ENCODE data around the gene SEZ6L.
A peak's percentile ranks its signal among the peaks of the same experiment; 100 is the strongest.

The SEZ6L gene

GRCh38 chr22:26239581-26239980 lies 70.3 kb downstream of the SEZ6L start:
- TF ChIP-seq SUZ12 (IDR thresholded peaks at IDR 0.05; ENCODE audit: extremely low read depth, insufficient read depth, insufficient read length): no peak
- no peak overlapping the region for H3K4me3 ChIP-seq (ENCODE audit: insufficient read length, low read depth)
- H3K4me1 ChIP-seq (ENCODE audit: insufficient read depth, insufficient read length): no peaks in the 10 kb centered on the region
- H3K36me3 ChIP-seq (ENCODE audit: insufficient read depth, insufficient read length, low read length): no peaks in the 10 kb centered on the region
- no peak for DNase-seq (ENCODE audit: low read depth, low spot score)
- no peaks in the 10 kb centered on the region for H3K9me3 ChIP-seq (ENCODE audit: insufficient read depth, low read length)
- H3K27me3 ChIP-seq (ENCODE audit: insufficient read depth, insufficient read length): no peaks in the 10 kb centered on the region
- no peak overlapping the region for H3K9ac ChIP-seq (ENCODE audit: insufficient read length, low read depth)

GRCh38 chr22:26241361-26241760 lies 72.1 kb downstream of the SEZ6L start:
- Histone ChIP-seq H3K9me3 (ENCODE audit: insufficient read depth, low read length) (no peaks in the 10 kb centered on the region), H3K9ac (ENCODE audit: insufficient read length, low read depth) (no peak overlapping the region), H3K36me3 (ENCODE audit: insufficient read depth, insufficient read length, low read length) (no peaks in the 10 kb centered on the region), H3K4me1 (ENCODE audit: insufficient read depth, insufficient read length) (no peaks in the 10 kb centered on the region), H3K27me3 (ENCODE audit: insufficient read depth, insufficient read length) (no peaks in the 10 kb centered on the region), H3K4me3 (ENCODE audit: insufficient read length, low read depth) (no peak overlapping the region)
- TF ChIP-seq YY1 (IDR thresholded peaks at IDR 0.05; ENCODE audit: insufficient read depth, insufficient read length) (no peak), ZNF274 (IDR thresholded peaks at IDR 0.05; ENCODE audit: low read depth, low read length) (no peak), SUZ12 (IDR thresholded peaks at IDR 0.05; ENCODE audit: extremely low read depth, insufficient read depth, insufficient read length) (no peak)
- DNase-seq (ENCODE audit: low read depth, low spot score): no peak

GRCh38 chr22:26245001-26245400 lies 75.7 kb downstream of the SEZ6L start:
- TF ChIP-seq ZNF274 (IDR thresholded peaks at IDR 0.05; ENCODE audit: low read depth, low read length): no peak
- no peak for TF ChIP-seq YY1 (IDR thresholded peaks at IDR 0.05; ENCODE audit: insufficient read depth, insufficient read length)
- TF ChIP-seq SUZ12 (IDR thresholded peaks at IDR 0.05; ENCODE audit: extremely low read depth, insufficient read depth, insufficient read length): no peak
- Histone ChIP-seq H3K4me3 (ENCODE audit: insufficient read length, low read depth) (no peak overlapping the region), H3K9me3 (ENCODE audit: insufficient read depth, low read length) (no peaks in the 10 kb centered on the region), H3K4me1 (ENCODE audit: insufficient read depth, insufficient read length) (no peaks in the 10 kb centered on the region), H3K36me3 (ENCODE audit: insufficient read depth, insufficient read length, low read length) (no peaks in the 10 kb centered on the region), H3K27me3 (ENCODE audit: insufficient read depth, insufficient read length) (no peaks in the 10 kb centered on the region), H3K9ac (ENCODE audit: insufficient read length, low read depth) (no peak overlapping the region)
- no peak for DNase-seq (ENCODE audit: low read depth, low spot score)

DNA sequence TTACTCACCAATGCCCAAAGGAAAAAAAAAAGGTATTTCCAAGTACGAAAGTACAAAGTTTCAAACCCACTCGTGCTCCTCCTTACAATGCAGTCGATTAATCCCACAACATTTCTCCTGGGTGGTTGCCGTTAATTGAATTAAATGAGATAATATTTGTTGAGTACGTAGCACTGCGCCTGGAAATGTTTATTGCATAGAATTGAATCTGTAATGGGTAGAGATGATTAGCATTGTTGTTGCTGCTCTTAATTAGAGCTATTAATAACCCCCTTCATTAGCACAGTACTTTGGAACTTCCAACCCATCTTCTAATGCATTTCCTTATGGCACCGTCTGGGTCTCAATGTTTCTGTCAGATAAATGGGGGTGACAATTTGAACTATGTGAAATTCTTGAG lies 77.3 kb downstream of the SEZ6L start:
- no peak overlapping the region for H3K9ac ChIP-seq (ENCODE audit: insufficient read length, low read depth)
- no peaks in the 10 kb centered on the region for H3K27me3 ChIP-seq (ENCODE audit: insufficient read depth, insufficient read length)
- no peak overlapping the region for H3K4me3 ChIP-seq (ENCODE audit: insufficient read length, low read depth)
- no peaks in the 10 kb centered on the region for H3K9me3 ChIP-seq (ENCODE audit: insufficient read depth, low read length)
- TF ChIP-seq SUZ12 (IDR thresholded peaks at IDR 0.05; ENCODE audit: extremely low read depth, insufficient read depth, insufficient read length) (no peak), ZNF274 (IDR thresholded peaks at IDR 0.05; ENCODE audit: low read depth, low read length) (no peak), YY1 (IDR thresholded peaks at IDR 0.05; ENCODE audit: insufficient read depth, insufficient read length) (no peak)
- DNase-seq (ENCODE audit: low read depth, low spot score): no peak
- H3K36me3 ChIP-seq (ENCODE audit: insufficient read depth, insufficient read length, low read length): no peaks in the 10 kb centered on the region
- no peaks in the 10 kb centered on the region for H3K4me1 ChIP-seq (ENCODE audit: insufficient read depth, insufficient read length)

- no peaks in the 10 kb centered on the region for H3K4me1 ChIP-seq (ENCODE audit: insufficient read depth, insufficient read length)
- no peak overlapping the region for H3K9ac ChIP-seq (ENCODE audit: insufficient read length, low read depth)
- no peak for TF ChIP-seq ZNF274 (IDR thresholded peaks at IDR 0.05; ENCODE audit: low read depth, low read length)
- TF ChIP-seq YY1 (IDR thresholded peaks at IDR 0.05; ENCODE audit: insufficient read depth, insufficient read length): no peak
- no peak for TF ChIP-seq SUZ12 (IDR thresholded peaks at IDR 0.05; ENCODE audit: extremely low read depth, insufficient read depth, insufficient read length)
- no peak for DNase-seq (ENCODE audit: low read depth, low spot score)
- no peaks in the 10 kb centered on the region for H3K9me3 ChIP-seq (ENCODE audit: insufficient read depth, low read length)
- no peaks in the 10 kb centered on the region for H3K36me3 ChIP-seq (ENCODE audit: insufficient read depth, insufficient read length, low read length)
- H3K27me3 ChIP-seq (ENCODE audit: insufficient read depth, insufficient read length): no peaks in the 10 kb centered on the region
- no peak overlapping the region for H3K4me3 ChIP-seq (ENCODE audit: insufficient read length, low read depth)
These were observed 82.6 kb downstream of the SEZ6L start for GRCh38 chr22:26251869-26252268.

DNA sequence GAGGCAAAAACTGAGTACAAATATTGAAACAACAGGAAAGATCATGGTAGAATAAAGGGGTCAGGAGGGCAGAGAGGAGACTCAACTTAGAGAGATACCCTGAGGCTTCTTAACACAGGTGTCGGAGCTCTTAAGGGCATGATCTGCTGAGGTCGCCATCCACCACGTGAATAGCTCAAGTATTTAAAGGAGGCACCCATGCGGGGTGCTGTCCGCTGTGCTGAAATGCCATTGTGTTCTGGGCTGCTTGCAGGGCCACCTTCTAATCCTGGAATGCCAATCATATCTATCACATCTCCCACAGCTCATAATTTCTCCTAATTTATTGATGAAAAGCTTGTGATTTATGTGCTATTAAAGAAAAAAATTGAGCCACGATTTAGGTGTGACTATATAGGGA lies 90.2 kb downstream of the SEZ6L start:
- TF ChIP-seq ZNF274 (IDR thresholded peaks at IDR 0.05; ENCODE audit: low read depth, low read length) (no peak), YY1 (IDR thresholded peaks at IDR 0.05; ENCODE audit: insufficient read depth, insufficient read length) (no peak), SUZ12 (IDR thresholded peaks at IDR 0.05; ENCODE audit: extremely low read depth, insufficient read depth, insufficient read length) (no peak)
- Histone ChIP-seq H3K27me3 (ENCODE audit: insufficient read depth, insufficient read length) (no peaks in the 10 kb centered on the region), H3K9ac (ENCODE audit: insufficient read length, low read depth) (no peak overlapping the region), H3K4me1 (ENCODE audit: insufficient read depth, insufficient read length) (no peaks in the 10 kb centered on the region), H3K36me3 (ENCODE audit: insufficient read depth, insufficient read length, low read length) (no peaks in the 10 kb centered on the region), H3K4me3 (ENCODE audit: insufficient read length, low read depth) (no peak overlapping the region), H3K9me3 (ENCODE audit: insufficient read depth, low read length) (no peaks in the 10 kb centered on the region)
- peak; percentile 67 for DNase-seq (ENCODE audit: low read depth, low spot score)

- no peaks in the 10 kb centered on the region for H3K36me3 ChIP-seq (ENCODE audit: insufficient read depth, insufficient read length, low read length)
- H3K9me3 ChIP-seq (ENCODE audit: insufficient read depth, low read length): no peaks in the 10 kb centered on the region
- H3K4me3 ChIP-seq (ENCODE audit: insufficient read length, low read depth): no peak overlapping the region
- H3K27me3 ChIP-seq (ENCODE audit: insufficient read depth, insufficient read length): no peaks in the 10 kb centered on the region
- H3K4me1 ChIP-seq (ENCODE audit: insufficient read depth, insufficient read length): no peaks in the 10 kb centered on the region
- TF ChIP-seq SUZ12 (IDR thresholded peaks at IDR 0.05; ENCODE audit: extremely low read depth, insufficient read depth, insufficient read length) (no peak), YY1 (IDR thresholded peaks at IDR 0.05; ENCODE audit: insufficient read depth, insufficient read length) (no peak), ZNF274 (IDR thresholded peaks at IDR 0.05; ENCODE audit: low read depth, low read length) (no peak)
- H3K9ac ChIP-seq (ENCODE audit: insufficient read length, low read depth): no peak overlapping the region
- DNase-seq (ENCODE audit: low read depth, low spot score): no peak
These were observed 94.9 kb downstream of the SEZ6L start for GRCh38 chr22:26264162-26264561.

DNA sequence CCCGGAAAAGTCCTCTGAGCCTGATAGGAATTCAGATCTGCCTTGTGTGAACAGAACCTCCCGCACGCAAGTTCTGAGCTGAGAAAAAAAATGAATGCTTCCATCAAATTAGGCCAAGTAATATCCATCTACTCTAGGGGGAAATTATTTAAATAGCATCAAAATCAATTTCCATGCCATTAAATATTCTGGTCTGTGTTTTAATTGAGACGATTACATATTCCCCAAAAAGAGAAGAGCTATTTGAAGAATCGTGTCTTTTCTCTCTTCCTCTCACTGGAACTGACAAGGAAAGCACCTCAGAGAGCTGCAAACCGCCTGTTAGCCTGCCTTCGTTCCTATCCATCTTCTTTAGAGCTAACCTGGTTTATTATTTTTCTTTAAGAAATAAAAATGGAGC lies 96.0 kb downstream of the SEZ6L start:
- no peak overlapping the region for H3K9ac ChIP-seq (ENCODE audit: insufficient read length, low read depth)
- TF ChIP-seq ZNF274 (IDR thresholded peaks at IDR 0.05; ENCODE audit: low read depth, low read length) (no peak), SUZ12 (IDR thresholded peaks at IDR 0.05; ENCODE audit: extremely low read depth, insufficient read depth, insufficient read length) (no peak), YY1 (IDR thresholded peaks at IDR 0.05; ENCODE audit: insufficient read depth, insufficient read length) (no peak)
- H3K27me3 ChIP-seq (ENCODE audit: insufficient read depth, insufficient read length): no peaks in the 10 kb centered on the region
- no peak overlapping the region for H3K4me3 ChIP-seq (ENCODE audit: insufficient read length, low read depth)
- no peak for DNase-seq (ENCODE audit: low read depth, low spot score)
- no peaks in the 10 kb centered on the region for H3K4me1 ChIP-seq (ENCODE audit: insufficient read depth, insufficient read length)
- H3K36me3 ChIP-seq (ENCODE audit: insufficient read depth, insufficient read length, low read length): no peaks in the 10 kb centered on the region
- H3K9me3 ChIP-seq (ENCODE audit: insufficient read depth, low read length): no peaks in the 10 kb centered on the region
